GM23248 (cell line): ENCODE measurements around the gene SH3GLB1. TPM values are rescaled to one million over a fixed set of nuclear protein-coding genes. Genes with fewer than 3 reads are reported as not detected.

Source experiments
- DNase-seq: peaks from one replicate; pipeline ENCODE4 v3.0.0-alpha.2; 2015
- H2AFZ ChIP-seq: fragments of 200-600 bp; sonication (generic); 2 replicates; pipeline ENCODE4 v1.6.1; 2016; ENCODE audit warnings: antibody characterized with exemption
- H3F3A ChIP-seq: fragments of 200-600 bp; sonication (generic); 2 replicates; pipeline ENCODE4 v1.6.1; 2016; ENCODE audit warnings: mild to moderate bottlenecking, antibody characterized with exemption, mixed run types; ENCODE audit not compliant: insufficient read depth
- H3K27ac ChIP-seq: fragments of 200-600 bp; sonication (generic); 2 replicates; pipeline ENCODE4 v1.5.1; 2016; ENCODE audit warnings: mild to moderate bottlenecking
- H3K27me3 ChIP-seq: fragments of 200-600 bp; sonication (generic); replicated peaks from 2 replicates; pipeline ENCODE4 v1.6.1; 2016; ENCODE audit warnings: mild to moderate bottlenecking; ENCODE audit not compliant: insufficient read depth
- H3K36me3 ChIP-seq: fragments of 200-600 bp; sonication (generic); 2 replicates; pipeline ENCODE4 v1.6.1; 2016; ENCODE audit warnings: low read depth, mild to moderate bottlenecking
- H3K4me1 ChIP-seq: fragments of 200-600 bp; sonication (generic); 2 replicates; pipeline ENCODE4 v1.6.1; 2016; ENCODE audit warnings: mild to moderate bottlenecking; ENCODE audit not compliant: insufficient read depth
- H3K4me2 ChIP-seq: fragments of 200-600 bp; sonication (generic); one replicate; pipeline ENCODE4 v1.6.1; 2016; ENCODE audit warnings: mild to moderate bottlenecking; ENCODE audit not compliant: unreplicated experiment
- H3K4me3 ChIP-seq: fragments of 200-600 bp; sonication (generic); 2 replicates; pipeline ENCODE4 v1.5.1; 2016; ENCODE audit warnings: mild to moderate bottlenecking
- H3K79me2 ChIP-seq: fragments of 200-600 bp; sonication (generic); 2 replicates; pipeline ENCODE4 v1.6.1; 2016; ENCODE audit warnings: mild to moderate bottlenecking; ENCODE audit not compliant: insufficient read depth
- H3K9ac ChIP-seq: fragments of 200-600 bp; sonication (generic); 2 replicates; pipeline ENCODE4 v1.6.1; 2016; ENCODE audit warnings: mild to moderate bottlenecking
- H3K9me2 ChIP-seq: fragments of 200-600 bp; sonication (generic); 2 replicates; pipeline ENCODE4 v1.6.1; 2016; ENCODE audit warnings: mixed run types, mild to moderate bottlenecking, moderate library complexity; ENCODE audit not compliant: insufficient read depth
- H3K9me3 ChIP-seq: fragments of 200-600 bp; sonication (generic); one replicate; pipeline ENCODE4 v1.6.1; 2017; ENCODE audit warnings: low read depth
- H4K20me1 ChIP-seq: fragments of 200-600 bp; sonication (generic); 2 replicates; pipeline ENCODE4 v1.6.0; 2016; ENCODE audit not compliant: insufficient read depth
- EZH2 ChIP-seq: fragments of 200-600 bp; sonication (generic); IDR thresholded peaks from 2 replicates; pipeline ENCODE4 v1.6.1; 2018; ENCODE audit warnings: antibody characterized with exemption, mild to moderate bottlenecking; ENCODE audit not compliant: insufficient read depth, poor library complexity, severe bottlenecking
- EZH2phosphoT487 ChIP-seq: fragments of 200-600 bp; sonication (generic); IDR thresholded peaks from 2 replicates; pipeline ENCODE4 v1.6.1; 2018; ENCODE audit warnings: antibody characterized with exemption, moderate library complexity, mild to moderate bottlenecking, low read depth; ENCODE audit not compliant: insufficient read depth
- WGBS, 2 experiments: methylation state at CpG; one replicate each; pipeline ENCODE4 v1.1.6; 2015 to 2017; ENCODE audit warnings: low lambda C conversion rate in 2 of 2, low coverage in 1 of 2; ENCODE audit errors: missing lambda C conversion rate in 2 of 2; 5-methylcytosine and 5-hydroxymethylcytosine counted together
- in situ Hi-C: fragments of 300-500 bp; cut with MboI; formaldehyde crosslinking; loops from 2 replicates; pipeline ENCODE4 v1.15.0; 2020
- polyA plus RNA-seq: library from polyadenylated mRNA; unstranded; fragments of >200 nt; fragmentation: Nextera tagmentation; extraction: Ambion mirVana; gene quantifications from 2 replicates; pipeline ENCODE4 v1.2.1, GENCODE V29; 2016
- total RNA-seq: library from RNA; depleted of rRNA; stranded (reverse); fragments of >200 nt; shearing (Covaris generic); gene quantifications from 2 replicates; pipeline ENCODE4 v1.2.3, GENCODE V29; 2014

SH3GLB1 gene
- total and polyA plus RNA-seq, 2 experiments from 2014 or later = 36.0 to 131 TPM

DNA sequence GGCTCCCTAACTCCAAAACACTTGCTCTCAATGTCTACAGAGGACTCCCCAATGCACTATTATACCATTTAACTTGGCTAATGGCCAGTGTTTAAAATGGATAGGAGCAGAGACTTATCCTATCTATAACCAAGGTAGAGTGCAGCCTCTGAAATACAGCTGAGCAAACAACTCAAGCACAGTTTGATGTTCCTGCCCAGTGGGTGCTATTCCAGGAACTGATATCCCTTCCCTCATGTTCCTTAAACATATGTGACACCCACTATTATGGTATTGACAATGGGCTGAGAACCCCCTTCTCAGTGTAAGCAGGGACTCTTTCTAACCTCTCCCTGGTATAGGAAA is 51.7 kb downstream of the SH3GLB1 start:
- Histone ChIP-seq H3K27ac (no peak overlapping the region), H3F3A (peaks cover 26% of the 10 kb centered on the region), H2AFZ (no peak overlapping the region), H3K4me1 (peaks cover 15% of the 10 kb centered on the region), H3K9ac (no peak overlapping the region), H3K4me3 (no peak overlapping the region), H3K36me3 (no peaks in the 10 kb centered on the region), H4K20me1 (no peaks in the 10 kb centered on the region), H3K27me3 (no peaks in the 10 kb centered on the region), H3K9me3 (no peaks in the 10 kb centered on the region), H3K4me2 (no peak overlapping the region), H3K79me2 (no peaks in the 10 kb centered on the region), H3K9me2 (no peaks in the 10 kb centered on the region)
- no peak for TF ChIP-seq EZH2
- TF ChIP-seq EZH2phosphoT487 = no peak
- DNase-seq = no peak
- in situ Hi-C loops = no loop called here

DNA sequence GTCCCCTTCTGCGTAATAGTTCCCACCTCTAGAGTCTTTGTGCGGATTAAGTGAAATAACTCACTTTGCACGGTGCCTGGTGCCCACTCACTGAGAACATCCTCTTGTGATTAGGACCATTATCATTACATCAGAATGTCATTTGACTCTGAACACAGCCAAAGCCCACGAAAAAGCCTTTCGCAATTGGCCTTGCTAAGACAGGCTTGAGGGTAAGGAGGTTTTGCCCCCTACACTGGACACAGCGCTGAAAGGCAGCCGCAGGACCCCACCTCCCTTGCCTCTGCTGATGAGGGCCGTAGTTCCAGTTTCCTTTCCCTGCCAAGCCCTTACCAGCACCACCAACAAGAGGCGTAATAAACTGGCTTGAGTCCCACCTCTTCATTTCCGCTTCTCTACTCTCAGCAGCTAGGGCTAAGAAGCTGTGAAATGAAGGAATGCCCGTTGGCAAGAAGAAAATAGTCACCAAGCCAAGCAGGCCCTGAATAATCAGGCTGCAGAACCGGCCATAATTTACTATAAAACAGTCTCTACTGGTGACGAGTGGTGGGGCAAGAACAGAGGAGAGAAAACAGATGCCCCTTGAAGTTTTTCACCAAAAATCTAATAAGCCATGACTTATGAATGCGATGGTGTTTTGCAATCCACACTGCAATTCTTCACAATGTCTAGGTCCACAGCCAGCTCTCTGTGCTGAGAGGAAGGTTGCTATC is 53.1 kb downstream of the SH3GLB1 start:
- in situ Hi-C loops = no loop called here
- DNase-seq = peak; percentile 87
- H3K27me3 ChIP-seq = no peaks in the 10 kb centered on the region
- peak overlapping the region; percentile 88 for H2AFZ ChIP-seq
- peak overlapping the region; percentile 71 for H3K27ac ChIP-seq
- no peaks in the 10 kb centered on the region for H4K20me1 ChIP-seq
- WGBS, 2 experiments = 2% methylated on average over 14 of the region's 14 CpGs
- H3K36me3 ChIP-seq = no peaks in the 10 kb centered on the region
- no peaks in the 10 kb centered on the region for H3K9me3 ChIP-seq
- peak overlapping the region; percentile 72 for H3K4me2 ChIP-seq
- TF ChIP-seq EZH2phosphoT487 (no peak), EZH2 (no peak)
- H3F3A ChIP-seq = peaks cover 19% of the 10 kb centered on the region
- no peaks in the 10 kb centered on the region for H3K9me2 ChIP-seq
- H3K79me2 ChIP-seq = no peaks in the 10 kb centered on the region
- H3K4me1 ChIP-seq = peaks cover 15% of the 10 kb centered on the region
- peak overlapping the region; percentile 61 for H3K9ac ChIP-seq
- peak overlapping the region; percentile 60 for H3K4me3 ChIP-seq

DNA sequence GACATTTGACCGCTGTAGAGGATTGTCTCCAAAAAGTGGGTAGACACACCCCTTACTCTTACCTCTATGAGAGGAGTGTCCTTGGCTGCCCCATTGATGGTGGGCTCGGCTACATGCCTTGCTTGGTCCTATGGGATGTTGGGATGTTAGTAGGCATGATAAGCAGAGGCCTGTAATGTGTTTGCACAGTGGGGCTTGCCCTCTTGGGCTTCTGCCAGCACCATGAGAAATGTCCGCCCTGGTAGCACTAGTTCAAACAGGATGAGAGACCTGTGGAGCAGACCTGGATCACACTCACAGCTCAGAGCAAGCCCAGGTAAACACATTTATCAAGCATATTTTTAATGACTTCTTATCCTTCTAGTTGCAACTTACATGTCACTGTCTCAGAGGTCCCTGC is 54.2 kb downstream of the SH3GLB1 start:
- no peak overlapping the region for H3K4me3 ChIP-seq
- H3K9me3 ChIP-seq = no peaks in the 10 kb centered on the region
- peaks cover 15% of the 10 kb centered on the region for H3K4me1 ChIP-seq
- no peaks in the 10 kb centered on the region for H3K9me2 ChIP-seq
- no peaks in the 10 kb centered on the region for H4K20me1 ChIP-seq
- H3K79me2 ChIP-seq = no peaks in the 10 kb centered on the region
- no peak overlapping the region for H2AFZ ChIP-seq
- H3K9ac ChIP-seq = no peak overlapping the region
- DNase-seq = no peak
- no peaks in the 10 kb centered on the region for H3K27me3 ChIP-seq
- WGBS, 2 experiments = 93 to 100% methylated on average over 3 of the region's 3 CpGs
- H3K4me2 ChIP-seq = no peak overlapping the region
- no peak for TF ChIP-seq EZH2phosphoT487
- TF ChIP-seq EZH2 = no peak
- no peak overlapping the region for H3K27ac ChIP-seq
- peaks cover 19% of the 10 kb centered on the region for H3F3A ChIP-seq
- H3K36me3 ChIP-seq = no peaks in the 10 kb centered on the region
- in situ Hi-C loops = no loop called here

DNA sequence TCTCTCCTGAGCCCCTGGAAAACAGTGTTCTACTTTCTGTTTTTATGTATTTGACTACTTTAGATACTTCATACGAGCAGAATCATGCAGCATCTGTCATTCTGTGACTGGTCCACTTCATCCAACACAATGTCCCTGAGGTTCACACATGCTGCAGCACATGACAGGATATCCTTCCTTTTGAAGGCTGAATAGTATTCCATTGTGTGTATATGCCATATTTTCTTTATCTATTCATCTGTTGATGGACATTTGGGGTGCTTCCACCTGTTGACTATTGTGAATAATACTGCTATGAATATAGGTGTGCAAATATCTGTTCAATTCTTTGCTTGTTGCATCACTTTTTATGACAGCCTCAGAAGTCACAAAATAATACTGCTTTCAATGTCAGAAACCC is 55.8 kb downstream of the SH3GLB1 start:
- in situ Hi-C loops = no loop called here
- Histone ChIP-seq H3K4me1 (peaks cover 15% of the 10 kb centered on the region), H3F3A (peaks cover 19% of the 10 kb centered on the region), H2AFZ (no peak overlapping the region), H3K79me2 (no peaks in the 10 kb centered on the region), H3K9ac (no peak overlapping the region), H3K9me2 (no peaks in the 10 kb centered on the region), H3K4me3 (no peak overlapping the region), H4K20me1 (no peaks in the 10 kb centered on the region), H3K9me3 (no peaks in the 10 kb centered on the region), H3K4me2 (no peak overlapping the region), H3K36me3 (no peaks in the 10 kb centered on the region), H3K27me3 (no peaks in the 10 kb centered on the region), H3K27ac (no peak overlapping the region)
- TF ChIP-seq EZH2 (no peak), EZH2phosphoT487 (no peak)
- 51 to 74% methylated on average over 1 of the region's 1 CpG for WGBS, 2 experiments
- DNase-seq = no peak

DNA sequence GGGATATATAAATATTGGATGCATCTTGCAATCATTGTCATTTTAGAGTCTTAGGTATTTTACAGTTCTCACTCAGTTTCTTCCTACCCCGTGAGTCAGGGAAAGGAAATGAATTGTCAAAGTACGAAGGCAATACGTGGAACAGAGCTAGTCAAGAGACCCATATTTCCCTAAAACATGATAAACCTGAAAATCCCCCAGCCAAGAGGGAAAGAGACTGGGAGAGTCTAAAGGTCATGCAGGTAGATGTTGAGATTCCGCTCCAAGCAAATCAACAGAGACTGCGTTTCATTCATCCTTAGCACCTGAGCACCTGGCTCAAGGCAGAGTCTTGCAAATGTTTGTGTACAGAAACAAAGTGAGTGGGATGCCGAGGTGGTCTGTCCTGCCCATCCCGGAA is 58.0 kb downstream of the SH3GLB1 start:
- H3K9me2 ChIP-seq = no peaks in the 10 kb centered on the region
- no peaks in the 10 kb centered on the region for H4K20me1 ChIP-seq
- no peak overlapping the region for H3K4me3 ChIP-seq
- H3K4me2 ChIP-seq = no peak overlapping the region
- in situ Hi-C loops = no loop called here
- H2AFZ ChIP-seq = no peak overlapping the region
- no peaks in the 10 kb centered on the region for H3K9me3 ChIP-seq
- no peak for TF ChIP-seq EZH2phosphoT487
- TF ChIP-seq EZH2 = no peak
- peaks cover 13% of the 10 kb centered on the region for H3F3A ChIP-seq
- WGBS, 2 experiments = 69 to 72% methylated on average over 7 of the region's 7 CpGs
- DNase-seq = no peak
- no peaks in the 10 kb centered on the region for H3K36me3 ChIP-seq
- no peaks in the 10 kb centered on the region for H3K79me2 ChIP-seq
- no peaks in the 10 kb centered on the region for H3K27me3 ChIP-seq
- H3K9ac ChIP-seq = no peak overlapping the region
- peaks cover 8% of the 10 kb centered on the region for H3K4me1 ChIP-seq
- no peak overlapping the region for H3K27ac ChIP-seq
